A549 (cell line): Measurements from ENCODE around the gene ZG16B. TPM values are rescaled to one million over a fixed set of nuclear protein-coding genes. Genes with fewer than 3 reads are reported as not detected.

Experiments used
- ATAC-seq, 2 experiments: fragments of 200-7000 bp in 1 of 2; fragments of >200 bp in 1 of 2; cut with Nextera tagmentation in 1 of 2; cut with Tn5 transposase in 1 of 2; 3 replicates each; pipeline versions ENCODE4 v1.8.0 to v1.9.1; 2018 to 2020; ENCODE audit warnings: mild to moderate bottlenecking in 1 of 2, moderate library complexity in 1 of 2
- CTCF ChIA-PET: fragments of 300-600 bp; sonication (Branson Sonifier 250); formaldehyde crosslinking; extraction: SDS; loops from one replicate; lab custom pipeline; 2021; ENCODE audit warnings: antibody characterized with exemption, inconsistent platforms; lab: Yijun Ruan, JAX
- POLR2A ChIA-PET: fragments of 350-600 bp; formaldehyde crosslinking; extraction: SDS; loops from one replicate; lab custom pipeline; 2021; ENCODE audit warnings: antibody characterized with exemption, inconsistent platforms; lab: Yijun Ruan, JAX
- DNase-seq, 2 experiments: peaks; one replicate each; pipeline versions ENCODE4 v3.0.0 to v3.0.0-alpha.2; 2011 to 2016; ENCODE audit warnings: low read depth in 1 of 2, low spot score in 1 of 2
- FAIRE-seq: peaks from 2 replicates; lab custom pipeline; 2011; peaks lifted over from hg19 to GRCh38; lab: Jason Lieb, UNC
- H3K27ac ChIP-seq, 2 experiments: fragments of >200 bp; sonication (Bioruptor Twin); formaldehyde crosslinking; 3 replicates each; pipeline ENCODE4 v1.5.1; 2016 to 2017
- H3K4me1 ChIP-seq: fragments of >200 bp; sonication (Bioruptor Twin); formaldehyde crosslinking; 3 replicates; pipeline ENCODE4 v1.6.1; 2016
- H3K4me2 ChIP-seq: fragments of >200 bp; sonication (Bioruptor Twin); formaldehyde crosslinking; 3 replicates; pipeline ENCODE4 v1.6.1; 2016
- H3K4me3 ChIP-seq: fragments of >200 bp; sonication (Bioruptor Twin); formaldehyde crosslinking; 3 replicates; pipeline ENCODE4 v1.5.1; 2016
- H3K9me3 ChIP-seq: fragments of >200 bp; sonication (Bioruptor Twin); formaldehyde crosslinking; 3 replicates; pipeline ENCODE4 v1.6.1; 2016
- ATOH8 ChIP-seq: fragments of 250-450 bp; sonication (Bioruptor Pico); IDR thresholded peaks from 2 replicates; pipeline ENCODE4 v1.5.0; 2020; ENCODE audit warnings: low read depth, mild to moderate bottlenecking, moderate library complexity
- BHLHE40 ChIP-seq: IDR thresholded peaks from 2 replicates; pipeline ENCODE4 v1.6.1; 2012; ENCODE audit warnings: low read depth, low read length, inconsistent platforms
- CBX8 ChIP-seq: fragments of 200-600 bp; sonication (generic); IDR thresholded peaks from 2 replicates; pipeline ENCODE4 v1.6.1; 2016
- CHD4 ChIP-seq: fragments of 200-600 bp; sonication (generic); IDR thresholded peaks from 2 replicates; pipeline ENCODE4 v1.6.1; 2016; ENCODE audit warnings: antibody characterized with exemption, mild to moderate bottlenecking, borderline replicate concordance
- E2F6 ChIP-seq: IDR thresholded peaks from 2 replicates; pipeline ENCODE4 v1.6.1; 2012; ENCODE audit warnings: low read depth, borderline replicate concordance
- EHMT2 ChIP-seq: fragments of 200-600 bp; sonication (generic); IDR thresholded peaks from 2 replicates; pipeline ENCODE4 v1.6.1; 2016; ENCODE audit warnings: antibody characterized with exemption, low read depth, mild to moderate bottlenecking, moderate library complexity
- EP300 ChIP-seq, 2 experiments: fragments of >200 bp; sonication (Bioruptor Twin); formaldehyde crosslinking; IDR thresholded peaks; 2 replicates in 1 of 2; 3 replicates in 1 of 2; pipeline ENCODE4 v1.6.1; 2016 to 2017
- HOXB13 ChIP-seq: fragments of 250-450 bp; sonication (Bioruptor Pico); IDR thresholded peaks from 2 replicates; pipeline ENCODE4 v1.5.0; 2020; ENCODE audit warnings: low read depth, mild to moderate bottlenecking, moderate library complexity
- JUN ChIP-seq, 2 experiments: fragments of >200 bp; sonication (Bioruptor Twin); formaldehyde crosslinking; IDR thresholded peaks; 2 replicates in 1 of 2; 3 replicates in 1 of 2; pipeline ENCODE4 v1.6.1; 2016 to 2017
- NR3C1 ChIP-seq: fragments of >200 bp; sonication (Bioruptor Twin); formaldehyde crosslinking; IDR thresholded peaks from 3 replicates; pipeline ENCODE4 v1.6.1; 2017
- RAD21 ChIP-seq, 2 experiments: fragments of >200 bp in 1 of 2; sonication (Bioruptor Twin) in 1 of 2; formaldehyde crosslinking in 1 of 2; IDR thresholded peaks in 1 of 2; conservative IDR thresholded peaks in 1 of 2; 2 replicates in 1 of 2; 3 replicates in 1 of 2; pipeline ENCODE4 v1.6.1; 2012 to 2018; ENCODE audit warnings: inconsistent platforms in 1 of 2
- RARB ChIP-seq: fragments of 250-450 bp; sonication (Bioruptor Pico); IDR thresholded peaks from 2 replicates; pipeline ENCODE4 v1.8.0; 2021; ENCODE audit warnings: mild to moderate bottlenecking, moderate library complexity
- RCOR1 ChIP-seq: fragments of 150-350 bp; IDR thresholded peaks from 2 replicates; pipeline ENCODE4 v1.6.1; 2014; ENCODE audit warnings: antibody characterized with exemption, low read length, low read depth
- RFX5 ChIP-seq: fragments of 450-650 bp; IDR thresholded peaks from 2 replicates; pipeline ENCODE4 v1.7.1; 2014; ENCODE audit warnings: antibody characterized with exemption, mild to moderate bottlenecking, moderate library complexity
- RNF2 ChIP-seq: fragments of 200-600 bp; sonication (generic); IDR thresholded peaks from 2 replicates; pipeline ENCODE4 v1.6.1; 2016; ENCODE audit warnings: low read depth, mild to moderate bottlenecking, antibody characterized with exemption, moderate library complexity, borderline replicate concordance
- SREBF2 ChIP-seq: fragments of 450-650 bp; IDR thresholded peaks from 2 replicates; pipeline ENCODE4 v1.6.1; 2014; ENCODE audit warnings: mild to moderate bottlenecking, moderate library complexity
- TFCP2L1 ChIP-seq: fragments of 250-450 bp; sonication (Bioruptor Pico); IDR thresholded peaks from 2 replicates; pipeline ENCODE4 v1.5.0; 2021; ENCODE audit warnings: mild to moderate bottlenecking
- USF2 ChIP-seq: fragments of 450-650 bp; IDR thresholded peaks from 2 replicates; pipeline ENCODE4 v1.6.1; 2014; ENCODE audit warnings: antibody characterized with exemption
- ZC3H11A ChIP-seq: fragments of 450-650 bp; IDR thresholded peaks from 2 replicates; pipeline ENCODE4 v1.6.1; 2014; ENCODE audit warnings: antibody characterized with exemption, mild to moderate bottlenecking
- ZSCAN20 ChIP-seq: fragments of 250-450 bp; sonication (Bioruptor Pico); IDR thresholded peaks from 2 replicates; pipeline ENCODE4 v1.8.0; 2022; ENCODE audit warnings: mild to moderate bottlenecking, moderate library complexity
- WGBS: methylation state at CpG from one replicate; pipeline ENCODE4 v1.1.6; 2017; ENCODE audit errors: missing lambda C conversion rate; 5-methylcytosine and 5-hydroxymethylcytosine counted together
- polyA plus RNA-seq, 4 experiments: library from polyadenylated mRNA; depleted of rRNA in 3 of 4; stranded (reverse); fragments of >200 nt; fragmentation: RNase III in 1 of 4; extraction: RNeasy Plus Mini Kit Qiagen cat#74134 plus additional on column Dnase treatment in 1 of 4; gene quantifications; 2 replicates in 3 of 4; 3 replicates in 1 of 4; pipeline ENCODE4 v1.2.3, GENCODE V29; 2011 to 2017

The ZG16B gene
- polyA plus RNA-seq, 2 of the 4 experiments (the other 2 are of a cell fraction): 0.40 to 0.85 TPM

- 58% methylated on average over 10 of the region's 17 CpGs for WGBS
- no peak for FAIRE-seq
- no peak for DNase-seq
- no peak for ATAC-seq
- no peak overlapping the region for H3K4me3 ChIP-seq
- no peaks in the 10 kb centered on the region for H3K9me3 ChIP-seq
- CTCF ChIA-PET: no interaction called here
- no peak for TF ChIP-seq E2F6
- TF ChIP-seq RARB: no peak
- TF ChIP-seq HOXB13 (CRISPR knock-in tag): no peak
- no peak for TF ChIP-seq CBX8
- TF ChIP-seq, all 56 proteins: peak for 0
- Histone ChIP-seq H3K4me2 (no peak overlapping the region), H3K4me1 (no peaks in the 10 kb centered on the region), H3K27ac (no peak overlapping the region)
- POLR2A ChIA-PET: no interaction called here
Observed at GRCh38 chr16:2819939-2820835, 9.9 kb upstream of the ZG16B start.

- H3K4me1 ChIP-seq: no peaks in the 10 kb centered on the region
- WGBS: 70% methylated on average over 13 of the region's 14 CpGs
- no peak for TF ChIP-seq E2F6
- TF ChIP-seq RAD21 (conservative IDR thresholded peaks at IDR 0.05 in 1 of 2, IDR thresholded peaks at IDR 0.05 in 1 of 2): no peak
- TF ChIP-seq RCOR1: no peak
- no peak for TF ChIP-seq JUN (IDR thresholded peaks at IDR 0.05)
- no peak for TF ChIP-seq ZSCAN20 (CRISPR knock-in tag)
- no peak for TF ChIP-seq CHD4
- no peak for TF ChIP-seq NR3C1
- TF ChIP-seq ZC3H11A: no peak
- TF ChIP-seq ATOH8 (CRISPR knock-in tag): no peak
- TF ChIP-seq RFX5: no peak
- no peak for TF ChIP-seq BHLHE40
- TF ChIP-seq TFCP2L1 (CRISPR knock-in tag): no peak
- no peak for TF ChIP-seq USF2
- no peak for TF ChIP-seq RNF2
- TF ChIP-seq EP300 (IDR thresholded peaks at IDR 0.05): no peak
- no peak for TF ChIP-seq EHMT2
- no peak for TF ChIP-seq SREBF2
- ChIA-PET CTCF (interaction anchor here (0.8 to 3.7 kb wide), 2 partner anchors 9 to 73 kb away, joined by 4 to 23 read pairs; no protein-coding TSS in a partner anchor), POLR2A (interaction anchor here (1.2 kb wide), 1 partner anchor 47 kb away, joined by 3 read pairs; no protein-coding TSS in a partner anchor)
- H3K27ac ChIP-seq: no peak overlapping the region
- ATAC-seq (no peak), DNase-seq (no peak), FAIRE-seq (no peak)
- H3K4me3 ChIP-seq: no peak overlapping the region
- H3K4me2 ChIP-seq: no peak overlapping the region
- no peaks in the 10 kb centered on the region for H3K9me3 ChIP-seq
Observed at GRCh38 chr16:2820836-2821486, 9.1 kb upstream of the ZG16B start.
